HCT116 (cell line): Measurements from ENCODE around the gene CARS1. TPM values are rescaled to one million over a fixed set of nuclear protein-coding genes. Genes with fewer than 3 reads are reported as not detected.

ENCODE experiments used
- ATAC-seq: fragments of 200-7000 bp; cut with Tn5 transposase; 2 replicates; pipeline ENCODE4 v1.9.1; 2020; ENCODE audit warnings: mild to moderate bottlenecking, moderate library complexity
- BruUV-seq: library from RNA; stranded (reverse); fragments of 400-500 nt; replicated peaks from 2 replicates; lab custom pipeline; 2021; lab: Mats Ljungman, UMichigan
- CTCF ChIA-PET: fragments of 300-600 bp; sonication (Branson Sonifier 250); formaldehyde crosslinking; loops from one replicate; lab custom pipeline; 2021; ENCODE audit warnings: antibody characterized with exemption; lab: Charles Lee
- POLR2A ChIA-PET: fragments of 300-600, 350-600 bp; sonication (Branson Sonifier 250); formaldehyde crosslinking; loops from one replicate; lab custom pipeline; 2021; ENCODE audit warnings: antibody characterized with exemption; lab: Charles Lee
- RAD21 ChIA-PET, 2 experiments: fragments of 300-600 bp; sonication (Branson Sonifier 250); formaldehyde crosslinking; loops; one replicate each; lab custom pipeline; 2023; ENCODE audit warnings: low total read pairs in 2 of 2; ENCODE audit not compliant: uncharacterized antibody in 2 of 2, unreplicated experiment in 2 of 2, low non-redundant PET in 1 of 2; lab: Charles Lee
- DNase-seq: peaks from one replicate; pipeline ENCODE4 v3.0.0-alpha.2; 2010; ENCODE audit warnings: low read depth, low spot score
- H2AFZ ChIP-seq: fragments of 200-600 bp; shearing (Covaris generic), sonication (generic); 2 replicates; pipeline ENCODE4 v1.6.1; 2017; ENCODE audit warnings: low read depth, mixed run types, mixed read lengths, antibody characterized with exemption, low read length; ENCODE audit not compliant: poor library complexity, severe bottlenecking
- H3K27ac ChIP-seq: 2 replicates; pipeline ENCODE4 v1.5.1; 2012; ENCODE audit warnings: low read depth, low read length
- H3K27me3 ChIP-seq: fragments of 200-600 bp; sonication (generic); 2 replicates; pipeline ENCODE4 v1.6.1; 2016; ENCODE audit warnings: mixed run types, low read length, mixed read lengths; ENCODE audit not compliant: insufficient read depth
- H3K36me3 ChIP-seq, 2 experiments: fragments of 200-500 bp in 1 of 2; fragments of 200-600 bp in 1 of 2; sonication (Bioruptor generic) in 1 of 2; sonication (generic) in 1 of 2; 2 replicates each; pipeline versions ENCODE4 v1.5.1 to v1.6.1; 2014 to 2016; ENCODE audit warnings: low read length in 2 of 2, inconsistent platforms in 1 of 2, mixed read lengths in 1 of 2, mixed run types in 1 of 2; ENCODE audit not compliant: insufficient read depth in 2 of 2, control insufficient read depth in 1 of 2
- H3K4me1 ChIP-seq, 2 experiments: fragments of 200-600 bp in 1 of 2; sonication (generic) in 1 of 2; 2 replicates each; pipeline versions ENCODE4 v1.5.1 to v1.6.1; 2012 to 2017; ENCODE audit warnings: low read length in 2 of 2, inconsistent platforms in 1 of 2, mild to moderate bottlenecking in 1 of 2, mixed read lengths in 1 of 2, mixed run types in 1 of 2, moderate library complexity in 1 of 2; ENCODE audit not compliant: insufficient read depth in 2 of 2, control insufficient read depth in 1 of 2
- H3K4me2 ChIP-seq: fragments of 200-600 bp; sonication (generic); 2 replicates; pipeline ENCODE4 v1.6.1; 2017; ENCODE audit warnings: mixed run types, low read length, mixed read lengths
- H3K4me3 ChIP-seq, 2 experiments: fragments of 200-600 bp in 1 of 2; sonication (generic) in 1 of 2; replicated peaks in 1 of 2; 2 replicates each; pipeline ENCODE4 v1.5.1; 2011 to 2016; ENCODE audit warnings: low read length in 2 of 2, control low read depth in 1 of 2, low read depth in 1 of 2, mild to moderate bottlenecking in 1 of 2, mixed read lengths in 1 of 2, mixed run types in 1 of 2
- H3K79me2 ChIP-seq: fragments of 200-600 bp; sonication (generic); 2 replicates; pipeline ENCODE4 v1.6.1; 2017; ENCODE audit warnings: mild to moderate bottlenecking, mixed run types, low read length, moderate library complexity, mixed read lengths; ENCODE audit not compliant: insufficient read depth
- H3K9ac ChIP-seq: fragments of 200-600 bp; sonication (generic); 2 replicates; pipeline ENCODE4 v1.6.1; 2016; ENCODE audit warnings: low read length, mixed read lengths
- H3K9me2 ChIP-seq: fragments of 200-600 bp; sonication (generic), shearing (Covaris generic); 2 replicates; pipeline ENCODE4 v1.6.1; 2017; ENCODE audit warnings: mixed run types, mild to moderate bottlenecking, moderate library complexity; ENCODE audit not compliant: insufficient read depth
- H3K9me3 ChIP-seq, 2 experiments: fragments of 200-500 bp in 1 of 2; fragments of 200-600 bp in 1 of 2; sonication (Bioruptor generic) in 1 of 2; sonication (generic) in 1 of 2; 2 replicates each; pipeline ENCODE4 v1.6.1; 2014 to 2017; ENCODE audit warnings: low read length in 2 of 2, mixed read lengths in 2 of 2, inconsistent platforms in 1 of 2, low read depth in 1 of 2, mild to moderate bottlenecking in 1 of 2, mixed run types in 1 of 2, moderate library complexity in 1 of 2; ENCODE audit not compliant: control insufficient read depth in 1 of 2, insufficient read depth in 1 of 2
- H4K20me1 ChIP-seq: fragments of 200-600 bp; sonication (generic), shearing (Covaris generic); 2 replicates; pipeline ENCODE4 v1.6.1; 2017; ENCODE audit warnings: mixed run types, mild to moderate bottlenecking, moderate library complexity; ENCODE audit not compliant: insufficient read depth
- CBX3 ChIP-seq: IDR thresholded peaks from 2 replicates; pipeline ENCODE4 v1.6.1; 2012; ENCODE audit warnings: low read depth
- EZH2phosphoT487 ChIP-seq: fragments of 200-600 bp; IDR thresholded peaks from 2 replicates; pipeline ENCODE4 v1.6.1; 2018; ENCODE audit warnings: antibody characterized with exemption, borderline replicate concordance
- POLR2A ChIP-seq: IDR thresholded peaks from 2 replicates; pipeline ENCODE4 v1.7.0; 2011; ENCODE audit warnings: borderline replicate concordance; ENCODE audit not compliant: insufficient read depth, insufficient read length; ENCODE audit errors: extremely low read depth
- RAD21 ChIP-seq: IDR thresholded peaks from 2 replicates; pipeline ENCODE4 v1.6.1; 2012; ENCODE audit warnings: low read depth, mild to moderate bottlenecking
- SIN3A ChIP-seq: IDR thresholded peaks from 2 replicates; pipeline ENCODE4 v1.6.1; 2012; ENCODE audit warnings: low read depth
- SP1 ChIP-seq: IDR thresholded peaks from 2 replicates; pipeline ENCODE4 v1.6.1; 2012; ENCODE audit warnings: low read depth
- SRF ChIP-seq: IDR thresholded peaks from 2 replicates; pipeline ENCODE4 v1.6.1; 2012; ENCODE audit warnings: low read depth
- YY1 ChIP-seq: IDR thresholded peaks from 2 replicates; pipeline ENCODE4 v1.6.1; 2011; ENCODE audit warnings: low read length, low read depth, moderate library complexity, mild to moderate bottlenecking; ENCODE audit not compliant: insufficient replicate concordance; ENCODE audit errors: extremely low read depth
- ZFX ChIP-seq: fragments of 450-650 bp; IDR thresholded peaks from 2 replicates; pipeline ENCODE4 v1.6.1; 2017
- ZNF274 ChIP-seq: fragments of 200-500 bp; sonication (Bioruptor generic); IDR thresholded peaks from 2 replicates; pipeline ENCODE4 v1.6.1; 2014; ENCODE audit warnings: mild to moderate bottlenecking, low read depth, low read length, inconsistent platforms
- intact Hi-C: fragments of 100-400 bp; cut with micrococcal nuclease; formaldehyde crosslinking; loops from 2 replicates; pipeline ENCODE4 v1.10.0; 2022
- total RNA-seq: library from RNA; stranded (reverse); gene quantifications from one replicate; pipeline ENCODE4 v1.2.1, GENCODE V29; 2021; ENCODE audit not compliant: unreplicated experiment
- TF ChIP-seq, protein P1 (sequence below): IDR thresholded peaks from 2 replicates; pipeline ENCODE4 v1.6.1; 2012
- TF ChIP-seq, protein P2 (sequence below): IDR thresholded peaks from 2 replicates; pipeline ENCODE4 v1.6.1; 2011; ENCODE audit warnings: mild to moderate bottlenecking, low read length, moderate library complexity; ENCODE audit not compliant: insufficient replicate concordance; ENCODE audit errors: extremely low read depth
- TF ChIP-seq, protein P3 (sequence below): IDR thresholded peaks from 2 replicates; pipeline ENCODE4 v1.6.1; 2012

CARS1 gene
- total RNA-seq, 1 experiment from 2014 or later = 124 TPM

DNA sequence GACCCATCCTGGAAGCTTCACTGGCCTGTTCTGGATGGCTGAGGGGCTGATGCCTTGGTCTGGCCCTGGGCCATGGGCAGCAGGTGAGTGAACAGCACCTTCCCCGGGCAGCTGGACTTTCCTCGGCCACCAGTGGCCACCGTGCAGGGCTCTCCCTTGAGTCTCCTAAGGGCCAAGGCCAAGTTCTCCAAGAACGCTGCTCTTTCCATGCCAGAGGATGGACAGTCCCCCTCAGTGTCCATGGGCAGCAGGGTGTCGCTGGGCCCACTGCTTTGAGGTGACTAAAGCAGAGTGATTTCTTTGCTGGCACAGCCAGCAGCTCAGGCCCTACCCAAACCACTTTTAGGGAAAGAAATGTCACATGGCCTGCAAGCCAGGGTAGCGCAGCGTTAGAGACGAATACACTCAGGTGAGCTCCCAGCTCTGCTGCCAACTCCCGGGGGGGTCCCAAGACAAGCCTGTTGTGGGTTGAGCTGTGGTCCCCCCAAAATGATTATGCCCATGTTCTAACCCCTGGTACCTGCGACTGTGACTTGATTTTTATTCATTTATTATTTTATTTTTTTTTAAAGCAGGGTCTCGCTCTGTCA, 3.3 kb upstream of the CARS1 start:
- Histone ChIP-seq H3K9me3 (no peaks in the 10 kb centered on the region), H3K79me2 (peaks cover 17% of the 10 kb centered on the region), H4K20me1 (no peaks in the 10 kb centered on the region), H3K4me2 (no peak overlapping the region), H3K4me3 (no peak overlapping the region), H2AFZ (no peak overlapping the region), H3K36me3 (no peaks in the 10 kb centered on the region), H3K9ac (no peak overlapping the region), H3K4me1 (peaks cover 11 to 27% of the 10 kb centered on the region in 2 experiments), H3K27me3 (no peaks in the 10 kb centered on the region), H3K27ac (no peak overlapping the region), H3K9me2 (no peaks in the 10 kb centered on the region)
- intact Hi-C loops = no loop called here
- CTCF ChIA-PET = no interaction called here
- ATAC-seq = no peak
- DNase-seq = no peak
- RAD21 ChIA-PET = no interaction called here
- no TSS peak for BruUV-seq
- POLR2A ChIA-PET = no interaction called here
- TF ChIP-seq EZH2phosphoT487 = no peak
- no peak for TF ChIP-seq RAD21
- no peak for TF ChIP-seq ZFX
- no peak for TF ChIP-seq SP1
- TF ChIP-seq YY1 = no peak
- TF ChIP-seq SRF = no peak
- TF ChIP-seq SIN3A = no peak
- TF ChIP-seq, protein P1, sequence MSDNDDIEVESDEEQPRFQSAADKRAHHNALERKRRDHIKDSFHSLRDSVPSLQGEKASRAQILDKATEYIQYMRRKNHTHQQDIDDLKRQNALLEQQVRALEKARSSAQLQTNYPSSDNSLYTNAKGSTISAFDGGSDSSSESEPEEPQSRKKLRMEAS = no peak
- TF ChIP-seq POLR2A = no peak
- no peak for TF ChIP-seq CBX3
- TF ChIP-seq, protein P2, sequence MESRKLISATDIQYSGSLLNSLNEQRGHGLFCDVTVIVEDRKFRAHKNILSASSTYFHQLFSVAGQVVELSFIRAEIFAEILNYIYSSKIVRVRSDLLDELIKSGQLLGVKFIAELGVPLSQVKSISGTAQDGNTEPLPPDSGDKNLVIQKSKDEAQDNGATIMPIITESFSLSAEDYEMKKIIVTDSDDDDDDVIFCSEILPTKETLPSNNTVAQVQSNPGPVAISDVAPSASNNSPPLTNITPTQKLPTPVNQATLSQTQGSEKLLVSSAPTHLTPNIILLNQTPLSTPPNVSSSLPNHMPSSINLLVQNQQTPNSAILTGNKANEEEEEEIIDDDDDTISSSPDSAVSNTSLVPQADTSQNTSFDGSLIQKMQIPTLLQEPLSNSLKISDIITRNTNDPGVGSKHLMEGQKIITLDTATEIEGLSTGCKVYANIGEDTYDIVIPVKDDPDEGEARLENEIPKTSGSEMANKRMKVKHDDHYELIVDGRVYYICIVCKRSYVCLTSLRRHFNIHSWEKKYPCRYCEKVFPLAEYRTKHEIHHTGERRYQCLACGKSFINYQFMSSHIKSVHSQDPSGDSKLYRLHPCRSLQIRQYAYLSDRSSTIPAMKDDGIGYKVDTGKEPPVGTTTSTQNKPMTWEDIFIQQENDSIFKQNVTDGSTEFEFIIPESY = no peak
- TF ChIP-seq, protein P3, sequence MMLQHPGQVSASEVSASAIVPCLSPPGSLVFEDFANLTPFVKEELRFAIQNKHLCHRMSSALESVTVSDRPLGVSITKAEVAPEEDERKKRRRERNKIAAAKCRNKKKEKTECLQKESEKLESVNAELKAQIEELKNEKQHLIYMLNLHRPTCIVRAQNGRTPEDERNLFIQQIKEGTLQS = no peak
- TF ChIP-seq ZNF274 = no peak
